ENCODE measurements around the gene FUOM.
A peak's percentile ranks its signal among the peaks of the same experiment; 100 is the strongest.
"Not testable (repeated sequence)": the region's sequence is repeated elsewhere in the genome, so short reads cannot be mapped to it uniquely, and the experiment has no call there.

Gene FUOM

GRCh38 chr10:133376183-133376582 lies 18.4 kb upstream of the FUOM start:
- H3K4me3 ChIP-seq (ENCODE audit: low read depth, low read length); H3K36me3 ChIP-seq (ENCODE audit: control insufficient read depth, insufficient read depth, low read length); H3K9ac ChIP-seq (ENCODE audit: low read length); H3K4me1 ChIP-seq (ENCODE audit: control insufficient read depth, insufficient read depth, low read length); H3K9me3 ChIP-seq (ENCODE audit: control insufficient read depth, insufficient read depth, low read depth, low read length); H3K27ac ChIP-seq (ENCODE audit: low read depth, low read length): not testable (repeated sequence)
- peaks cover 68% of the 10 kb centered on the region for H3K27me3 ChIP-seq (ENCODE audit: control insufficient read depth, insufficient read depth, low read length)

- Histone ChIP-seq H3K4me1 (ENCODE audit: control insufficient read depth, insufficient read depth, low read length) (no peaks in the 10 kb centered on the region), H3K4me3 (ENCODE audit: low read depth, low read length) (no peak overlapping the region), H3K9me3 (ENCODE audit: control insufficient read depth, insufficient read depth, low read depth, low read length) (no peaks in the 10 kb centered on the region), H3K27me3 (ENCODE audit: control insufficient read depth, insufficient read depth, low read length) (peaks cover 63% of the 10 kb centered on the region), H3K9ac (ENCODE audit: low read length) (no peak overlapping the region), H3K36me3 (ENCODE audit: control insufficient read depth, insufficient read depth, low read length) (peaks cover 7% of the 10 kb centered on the region), H3K27ac (ENCODE audit: low read depth, low read length) (no peak overlapping the region)
Measured at GRCh38 chr10:133375357-133376115, 17.7 kb upstream of the FUOM start.

DNA sequence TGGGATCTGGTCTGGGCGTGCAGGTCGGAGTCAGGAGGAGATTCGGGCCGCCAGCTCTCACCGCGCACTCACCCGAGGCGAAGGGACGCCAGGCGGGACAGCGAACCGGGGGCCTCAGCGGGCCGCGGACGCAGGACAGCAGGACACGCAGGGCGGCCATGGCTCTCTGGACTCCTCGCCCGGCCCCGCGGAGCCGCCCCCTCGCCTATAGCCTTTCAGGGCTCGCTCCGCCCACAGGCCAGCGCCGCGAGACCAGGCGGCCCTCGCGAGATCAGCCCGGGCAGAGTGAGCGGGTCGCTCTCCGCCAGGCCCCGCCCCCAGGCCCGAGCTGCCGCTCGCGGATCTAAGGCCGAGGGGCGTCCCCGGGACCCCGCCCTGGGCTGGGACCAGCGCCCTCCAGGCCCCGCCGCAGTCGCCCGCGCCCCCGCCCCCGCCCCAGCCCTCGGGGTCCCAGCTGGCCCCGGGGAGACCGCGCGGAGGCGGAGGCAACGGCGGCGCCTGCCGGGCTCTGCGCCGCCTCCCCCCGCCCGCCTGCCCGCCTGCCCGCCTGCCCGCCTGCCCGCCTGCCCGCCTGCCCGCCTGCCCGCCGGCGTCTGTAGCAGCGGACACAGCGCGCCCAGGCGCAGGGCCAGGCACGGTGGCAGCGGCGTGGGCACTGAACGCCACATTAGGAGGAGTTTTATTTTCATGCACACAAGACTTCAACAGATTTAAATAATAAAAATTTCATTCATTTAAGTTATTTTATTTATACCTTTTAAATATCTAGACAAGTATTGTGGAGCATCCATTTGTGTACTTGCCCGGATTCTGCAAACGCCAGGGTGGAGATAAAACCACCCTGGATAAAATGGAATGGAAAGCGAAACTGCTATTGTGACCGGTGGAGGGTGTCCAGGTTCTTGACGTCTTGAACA lies 15.6 kb upstream of the FUOM start, which contains the start of gene ECHS1:
ECHS1 (minus strand) TSS at position 181 of the 917 bp plus-strand sequence; CDS start at position 160, 21 bp downstream.
- H3K36me3 ChIP-seq (ENCODE audit: control insufficient read depth, insufficient read depth, low read length): peaks cover 27% of the 10 kb centered on the region
- H3K4me3 ChIP-seq (ENCODE audit: low read depth, low read length): peak within 1 kb of the TSS; percentile 75
- peaks cover 46% of the 10 kb centered on the region for H3K27me3 ChIP-seq (ENCODE audit: control insufficient read depth, insufficient read depth, low read length)
- H3K4me1 ChIP-seq (ENCODE audit: control insufficient read depth, insufficient read depth, low read length): no peaks in the 10 kb centered on the region
- H3K9ac ChIP-seq (ENCODE audit: low read length): peak within 1 kb of the TSS; percentile 78
- no peaks in the 10 kb centered on the region for H3K9me3 ChIP-seq (ENCODE audit: control insufficient read depth, insufficient read depth, low read depth, low read length)
- H3K27ac ChIP-seq (ENCODE audit: low read depth, low read length): no peak within 1 kb of the TSS

DNA sequence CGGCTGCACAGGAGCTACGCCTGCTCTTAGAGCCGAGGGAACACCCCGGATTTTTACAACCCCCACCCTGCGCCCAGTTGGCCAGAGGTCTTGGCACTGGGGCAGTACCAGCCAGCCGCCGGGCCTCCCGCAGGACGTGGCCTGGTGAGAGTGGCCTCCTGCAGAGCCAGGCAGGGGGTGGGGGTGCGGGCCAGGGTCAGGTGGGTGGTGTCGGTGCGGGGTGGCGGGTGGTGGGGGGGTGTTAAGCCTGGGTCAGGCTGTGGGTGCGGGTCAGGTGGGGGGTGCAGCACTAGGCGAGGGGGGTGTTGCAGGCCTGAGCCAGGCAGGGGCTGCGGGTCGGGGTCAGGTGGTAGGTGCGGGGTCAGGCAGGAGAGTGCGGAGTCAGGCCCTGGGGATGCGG lies 14.7 kb upstream of the FUOM start:
- Histone ChIP-seq H3K4me3 (ENCODE audit: low read depth, low read length) (peak overlapping the region; percentile 26; the same call in 1 of the 2 replicates), H3K9ac (ENCODE audit: low read length) (no peak overlapping the region), H3K9me3 (ENCODE audit: control insufficient read depth, insufficient read depth, low read depth, low read length) (no peaks in the 10 kb centered on the region), H3K36me3 (ENCODE audit: control insufficient read depth, insufficient read depth, low read length) (peaks cover 33% of the 10 kb centered on the region), H3K27ac (ENCODE audit: low read depth, low read length) (no peak overlapping the region), H3K4me1 (ENCODE audit: control insufficient read depth, insufficient read depth, low read length) (no peaks in the 10 kb centered on the region), H3K27me3 (ENCODE audit: control insufficient read depth, insufficient read depth, low read length) (peaks cover 37% of the 10 kb centered on the region)

- H3K4me3 ChIP-seq (ENCODE audit: low read depth, low read length): no peak overlapping the region
- H3K4me1 ChIP-seq (ENCODE audit: control insufficient read depth, insufficient read depth, low read length): no peaks in the 10 kb centered on the region
- peaks cover 50% of the 10 kb centered on the region for H3K36me3 ChIP-seq (ENCODE audit: control insufficient read depth, insufficient read depth, low read length)
- no peak overlapping the region for H3K9ac ChIP-seq (ENCODE audit: low read length)
- H3K9me3 ChIP-seq (ENCODE audit: control insufficient read depth, insufficient read depth, low read depth, low read length): no peaks in the 10 kb centered on the region
- H3K27ac ChIP-seq (ENCODE audit: low read depth, low read length): no peak overlapping the region
- H3K27me3 ChIP-seq (ENCODE audit: control insufficient read depth, insufficient read depth, low read length): peaks cover 15% of the 10 kb centered on the region
Measured at GRCh38 chr10:133370030-133370786, 12.4 kb upstream of the FUOM start.

GRCh38 chr10:133368153-133368552 lies 10.3 kb upstream of the FUOM start:
- H3K27me3 ChIP-seq (ENCODE audit: control insufficient read depth, insufficient read depth, low read length): no peaks in the 10 kb centered on the region
- no peak overlapping the region for H3K9ac ChIP-seq (ENCODE audit: low read length)
- H3K4me1 ChIP-seq (ENCODE audit: control insufficient read depth, insufficient read depth, low read length): no peaks in the 10 kb centered on the region
- H3K27ac ChIP-seq (ENCODE audit: low read depth, low read length): no peak overlapping the region
- H3K4me3 ChIP-seq (ENCODE audit: low read depth, low read length): no peak overlapping the region
- H3K9me3 ChIP-seq (ENCODE audit: control insufficient read depth, insufficient read depth, low read depth, low read length): no peaks in the 10 kb centered on the region
- H3K36me3 ChIP-seq (ENCODE audit: control insufficient read depth, insufficient read depth, low read length): peaks cover 65% of the 10 kb centered on the region

DNA sequence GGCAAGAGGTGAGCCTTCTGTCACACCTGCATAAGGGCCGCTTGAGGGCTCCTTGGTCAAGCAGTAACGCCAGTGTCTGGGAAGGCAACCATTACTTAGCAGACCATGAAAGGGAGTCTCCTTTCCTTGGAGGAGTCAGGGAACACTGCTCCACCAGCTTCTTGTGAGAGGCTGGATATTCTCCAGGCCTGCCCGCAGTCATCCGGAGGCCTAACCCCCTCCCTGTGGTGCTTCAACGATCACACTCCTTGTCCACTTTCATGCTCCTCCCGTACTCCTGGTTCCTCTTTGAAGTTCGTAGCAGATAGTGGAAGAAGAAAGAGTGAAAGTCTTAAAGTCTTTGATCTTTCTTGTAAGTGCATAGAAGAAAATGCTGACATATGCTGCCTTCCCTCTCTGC lies 9.6 kb upstream of the FUOM start:
- not testable (repeated sequence) for H3K27ac ChIP-seq (ENCODE audit: low read depth, low read length); H3K4me1 ChIP-seq (ENCODE audit: control insufficient read depth, insufficient read depth, low read length); H3K4me3 ChIP-seq (ENCODE audit: low read depth, low read length); H3K9ac ChIP-seq (ENCODE audit: low read length); H3K27me3 ChIP-seq (ENCODE audit: control insufficient read depth, insufficient read depth, low read length); H3K9me3 ChIP-seq (ENCODE audit: control insufficient read depth, insufficient read depth, low read depth, low read length)
- H3K36me3 ChIP-seq (ENCODE audit: control insufficient read depth, insufficient read depth, low read length): peaks cover 72% of the 10 kb centered on the region

GRCh38 chr10:133366751-133367150 lies 8.9 kb upstream of the FUOM start:
- Histone ChIP-seq H3K27me3 (ENCODE audit: control insufficient read depth, insufficient read depth, low read length) (no peaks in the 10 kb centered on the region), H3K4me1 (ENCODE audit: control insufficient read depth, insufficient read depth, low read length) (no peaks in the 10 kb centered on the region), H3K36me3 (ENCODE audit: control insufficient read depth, insufficient read depth, low read length) (peaks cover 79% of the 10 kb centered on the region), H3K27ac (ENCODE audit: low read depth, low read length) (no peak overlapping the region), H3K9ac (ENCODE audit: low read length) (no peak overlapping the region), H3K9me3 (ENCODE audit: control insufficient read depth, insufficient read depth, low read depth, low read length) (no peaks in the 10 kb centered on the region), H3K4me3 (ENCODE audit: low read depth, low read length) (no peak overlapping the region)

DNA sequence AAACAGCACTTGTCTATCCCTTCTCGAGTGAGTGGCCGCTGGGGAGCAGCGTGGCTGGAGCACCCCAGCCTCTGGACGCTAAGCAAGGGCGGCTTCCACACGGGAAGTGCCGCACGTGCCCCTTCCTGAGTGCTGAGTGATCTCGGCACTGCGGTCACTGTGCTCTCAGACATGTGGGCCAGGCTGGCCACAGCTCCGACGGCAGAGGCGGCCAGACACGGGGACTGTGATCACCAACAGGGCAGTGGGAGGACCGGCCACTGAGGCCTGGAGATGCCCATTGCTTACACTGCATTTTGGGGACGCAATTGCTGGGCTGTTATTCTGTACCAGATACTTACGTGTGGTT lies 8.3 kb upstream of the FUOM start:
- Histone ChIP-seq H3K9me3 (ENCODE audit: control insufficient read depth, insufficient read depth, low read depth, low read length) (no peaks in the 10 kb centered on the region), H3K4me1 (ENCODE audit: control insufficient read depth, insufficient read depth, low read length) (no peaks in the 10 kb centered on the region), H3K36me3 (ENCODE audit: control insufficient read depth, insufficient read depth, low read length) (peaks cover 77% of the 10 kb centered on the region), H3K9ac (ENCODE audit: low read length) (no peak overlapping the region), H3K4me3 (ENCODE audit: low read depth, low read length) (no peak overlapping the region), H3K27me3 (ENCODE audit: control insufficient read depth, insufficient read depth, low read length) (no peaks in the 10 kb centered on the region), H3K27ac (ENCODE audit: low read depth, low read length) (no peak overlapping the region)

DNA sequence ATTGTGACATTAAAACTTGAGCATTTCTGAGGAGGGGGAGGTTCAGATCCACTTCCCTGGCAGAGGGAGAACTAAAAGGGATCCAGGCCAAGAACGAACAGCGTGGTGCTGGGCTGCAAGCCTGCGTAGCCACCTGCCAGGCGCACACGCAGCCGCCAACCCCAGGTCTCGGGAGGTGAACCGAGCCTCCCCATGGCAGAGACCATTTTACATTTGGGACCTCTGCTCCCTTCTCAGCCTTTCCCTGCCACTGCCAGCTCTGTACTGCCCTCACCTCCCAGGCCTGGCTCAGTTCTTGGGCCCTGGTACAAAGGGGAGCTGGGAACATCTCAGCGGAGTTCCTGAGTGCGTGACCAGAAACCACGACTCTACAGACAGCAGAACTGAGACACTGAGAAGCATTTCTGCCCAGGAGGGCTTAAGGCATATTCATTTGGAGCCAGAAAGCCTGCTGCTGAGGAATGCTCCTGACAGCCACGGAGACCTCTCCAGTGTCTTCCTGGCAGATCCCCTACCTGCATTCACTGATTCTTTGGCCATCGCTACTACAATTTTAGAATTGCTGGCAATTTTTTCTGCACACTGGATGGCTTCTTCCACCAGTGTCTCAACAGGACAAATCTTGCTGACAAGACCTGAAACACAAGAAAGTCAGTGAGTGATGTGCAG lies 7.8 kb upstream of the FUOM start:
- Histone ChIP-seq H3K9ac (ENCODE audit: low read length) (no peak overlapping the region), H3K27ac (ENCODE audit: low read depth, low read length) (no peak overlapping the region), H3K4me3 (ENCODE audit: low read depth, low read length) (no peak overlapping the region), H3K27me3 (ENCODE audit: control insufficient read depth, insufficient read depth, low read length) (peaks cover 2% of the 10 kb centered on the region; the same call in 1 of the 2 replicates), H3K36me3 (ENCODE audit: control insufficient read depth, insufficient read depth, low read length) (peaks cover 75% of the 10 kb centered on the region), H3K4me1 (ENCODE audit: control insufficient read depth, insufficient read depth, low read length) (no peaks in the 10 kb centered on the region), H3K9me3 (ENCODE audit: control insufficient read depth, insufficient read depth, low read depth, low read length) (no peaks in the 10 kb centered on the region)

Measured in HUES6 (cell line).